Activated T-helper 9 cell treated with anti-CD3 and anti-CD28 coated beads, Interleukin-2, amount 50 U/mL, for 16 hours (primary cell): ENCODE data around the gene MIER3.

Experiments
- DNase-seq: peaks from one replicate; pipeline ENCODE4 v3.0.0-alpha.2; 2020; ENCODE audit warnings: low read depth

The MIER3 gene

DNA sequence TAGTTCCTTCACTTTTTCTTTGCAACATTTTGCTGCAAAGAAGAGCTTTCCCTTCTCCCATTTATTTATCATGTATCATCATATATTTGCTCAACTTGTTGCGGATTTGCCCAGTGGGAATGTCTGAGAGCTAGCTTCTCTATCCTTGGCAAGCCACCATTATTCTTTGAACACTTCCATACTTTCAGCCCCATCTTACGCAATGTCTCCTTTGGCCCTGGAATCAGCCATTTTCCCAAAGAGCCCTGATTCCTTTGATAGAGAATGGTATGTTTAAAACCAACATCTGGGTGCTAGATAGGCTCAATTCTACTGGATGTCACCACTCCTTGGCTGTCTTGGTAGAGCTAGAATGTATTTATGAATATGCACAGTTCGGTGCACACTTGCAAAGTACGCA lies 55.2 kb downstream of the MIER3 start:
- DNase-seq, result no peak

DNA sequence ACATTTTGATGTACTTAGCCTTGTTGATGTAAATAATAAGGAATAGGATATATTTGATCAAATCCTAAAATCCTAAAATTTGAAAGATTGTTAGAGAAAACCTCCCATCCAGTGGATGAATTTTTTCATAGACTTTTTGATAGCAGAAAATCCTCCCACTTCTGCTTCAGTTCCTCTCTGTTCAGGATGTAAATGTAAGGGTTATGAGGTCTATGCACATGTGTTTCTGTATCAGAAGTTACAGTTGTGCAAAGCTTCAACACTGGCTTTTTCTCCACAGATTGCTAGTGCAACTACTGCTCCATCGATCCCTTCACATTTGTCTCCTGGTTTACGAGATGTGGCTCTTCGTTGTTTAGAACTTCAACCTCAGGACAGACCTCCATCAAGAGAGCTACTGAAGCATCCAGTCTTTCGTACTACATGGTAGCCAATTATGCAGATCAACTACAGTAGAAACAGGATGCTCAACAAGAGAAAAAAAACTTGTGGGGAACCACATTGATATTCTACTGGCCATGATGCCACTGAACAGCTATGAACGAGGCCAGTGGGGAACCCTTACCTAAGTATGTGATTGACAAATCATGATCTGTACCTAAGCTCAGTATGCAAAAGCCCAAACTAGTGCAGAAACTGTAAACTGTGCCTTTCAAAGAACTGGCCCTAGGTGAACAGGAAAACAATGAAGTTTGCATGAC lies 58.5 kb downstream of the MIER3 start:
- DNase-seq, result no peak

DNA sequence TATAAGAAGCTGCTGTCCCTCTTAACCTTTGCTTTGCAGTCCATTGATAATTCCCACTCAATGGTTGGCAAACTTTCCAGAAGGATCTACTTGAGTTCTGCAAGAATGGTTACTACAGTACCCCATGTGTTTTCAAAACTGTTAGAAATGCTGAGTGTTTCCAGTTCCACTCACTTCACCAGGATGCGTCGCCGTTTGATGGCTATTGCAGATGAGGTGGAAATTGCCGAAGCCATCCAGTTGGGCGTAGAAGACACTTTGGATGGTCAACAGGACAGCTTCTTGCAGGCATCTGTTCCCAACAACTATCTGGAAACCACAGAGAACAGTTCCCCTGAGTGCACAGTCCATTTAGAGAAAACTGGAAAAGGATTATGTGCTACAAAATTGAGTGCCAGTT lies 70.4 kb downstream of the MIER3 start:
- DNase-seq, result no peak

DNA sequence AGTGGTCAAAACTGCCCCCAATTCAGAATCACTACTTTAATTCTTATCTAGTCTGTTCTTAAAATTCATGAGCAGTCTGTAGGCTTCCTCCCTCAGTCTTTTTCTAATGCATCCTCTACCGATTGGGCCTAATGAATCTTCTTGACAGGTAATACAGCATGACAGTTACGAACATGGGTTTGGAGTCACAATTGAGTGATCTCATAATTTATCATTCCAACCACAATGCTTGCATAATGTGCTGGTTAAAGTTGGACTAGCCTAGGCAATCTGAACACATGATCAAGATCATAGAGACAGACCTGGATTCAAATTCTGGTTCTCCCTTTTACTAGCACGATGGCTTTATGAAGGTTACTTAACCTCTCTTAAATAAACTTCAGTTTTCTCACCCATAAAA lies 75.6 kb downstream of the MIER3 start:
- DNase-seq, result no peak

DNA sequence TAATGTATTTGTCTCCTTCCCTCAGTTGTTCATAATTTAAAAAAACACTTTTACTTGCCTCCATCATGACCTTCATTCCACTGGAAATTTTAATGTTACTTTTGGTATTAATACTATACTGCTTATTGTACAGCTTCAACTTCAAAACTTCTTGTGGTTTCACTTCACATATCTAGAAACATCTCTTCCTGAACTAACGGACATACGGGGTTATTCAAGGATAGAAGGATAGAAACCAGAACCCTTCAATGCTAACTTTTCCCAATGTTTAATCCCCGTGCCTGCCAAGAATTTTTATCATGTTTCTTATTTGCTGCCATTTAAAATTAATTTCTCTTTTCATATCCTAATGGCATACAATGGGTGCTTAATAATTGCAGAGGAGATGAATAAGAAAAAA lies 78.9 kb downstream of the MIER3 start:
- no peak for DNase-seq

DNA sequence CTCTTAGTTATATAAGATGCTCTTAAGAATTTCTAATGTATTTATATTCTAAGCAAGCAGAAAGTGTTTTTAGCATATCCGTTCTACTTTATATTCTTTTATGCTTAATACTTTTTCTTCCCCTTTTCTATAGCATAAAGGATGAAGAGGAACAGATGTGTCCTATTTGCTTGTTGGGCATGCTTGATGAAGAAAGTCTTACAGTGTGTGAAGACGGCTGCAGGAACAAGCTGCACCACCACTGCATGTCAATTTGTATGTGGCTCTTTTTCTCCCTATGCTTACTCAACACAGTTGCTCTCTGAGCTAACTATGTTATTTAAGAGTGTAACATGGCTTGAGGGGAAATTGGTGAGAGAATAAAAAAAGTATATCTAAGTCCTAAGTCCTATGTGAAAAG lies 80.1 kb downstream of the MIER3 start:
- no peak for DNase-seq
